Head of caudate nucleus (tissue), 42 donors: ENCODE measurements around the gene PAFAH1B2.
A peak's percentile ranks its signal among the peaks of the same experiment; 100 is the strongest.
"Not testable (repeated sequence)": the region's sequence is repeated elsewhere in the genome, so short reads cannot be mapped to it uniquely, and the experiment has no call there.

ENCODE experiments used
- DNase-seq, 42 donors: peaks; one replicate each; pipeline versions ENCODE4 v3.0.0 to v3.0.0-alpha.2; 2020 to 2021; ENCODE audit warnings: mixed read lengths in 7 of 42
- intact Hi-C: fragments of 100-400 bp; cut with DNase I; formaldehyde crosslinking; loops from one replicate; pipeline ENCODE4 v1.15.0; 2022

The PAFAH1B2 gene

GRCh38 chr11:117195258-117195657 lies 51.2 kb downstream of the PAFAH1B2 start:
- no peak for DNase-seq
- intact Hi-C loops: no loop called here

DNA sequence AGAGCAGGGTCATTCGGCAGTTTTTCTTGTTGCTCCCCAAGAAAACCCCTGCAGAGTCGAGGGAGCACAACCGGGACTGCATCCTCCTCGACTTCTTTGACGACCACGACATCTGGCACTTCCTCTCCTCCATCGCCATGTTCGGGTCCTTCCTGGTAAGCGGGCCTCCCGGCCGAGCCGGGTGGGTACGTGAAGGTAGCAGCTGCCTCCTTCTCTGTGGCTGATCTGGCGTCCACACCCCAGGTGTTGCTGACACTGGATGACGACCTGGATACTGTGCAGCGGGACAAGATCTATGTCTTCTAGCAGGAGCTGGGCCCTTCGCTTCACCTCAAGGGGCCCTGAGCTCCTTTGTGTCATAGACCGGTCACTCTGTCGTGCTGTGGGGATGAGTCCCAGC lies 51.7 kb downstream of the PAFAH1B2 start:
- intact Hi-C loops: no loop called here
- no peak for DNase-seq

DNA sequence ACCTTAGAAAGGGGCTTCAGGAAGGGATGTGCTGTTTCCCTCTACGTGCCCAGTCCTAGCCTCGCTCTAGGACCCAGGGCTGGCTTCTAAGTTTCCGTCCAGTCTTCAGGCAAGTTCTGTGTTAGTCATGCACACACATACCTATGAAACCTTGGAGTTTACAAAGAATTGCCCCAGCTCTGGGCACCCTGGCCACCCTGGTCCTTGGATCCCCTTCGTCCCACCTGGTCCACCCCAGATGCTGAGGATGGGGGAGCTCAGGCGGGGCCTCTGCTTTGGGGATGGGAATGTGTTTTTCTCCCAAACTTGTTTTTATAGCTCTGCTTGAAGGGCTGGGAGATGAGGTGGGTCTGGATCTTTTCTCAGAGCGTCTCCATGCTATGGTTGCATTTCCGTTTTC lies 52.9 kb downstream of the PAFAH1B2 start:
- DNase-seq: no peak
- intact Hi-C loops: no loop called here

GRCh38 chr11:117197516-117198456 lies 53.7 kb downstream of the PAFAH1B2 start:
- DNase-seq: peak in 1 of 42 donors; percentile 5
- intact Hi-C loops: no loop called here

- DNase-seq: no peak
- intact Hi-C loops: no loop called here
These were observed 54.5 kb downstream of the PAFAH1B2 start for GRCh38 chr11:117198613-117199012.

GRCh38 chr11:117199053-117199915 lies 55.2 kb downstream of the PAFAH1B2 start, which contains the start of gene TAGLN:
TSS of gene TAGLN (plus strand) at chr11:117199370. CDS start at chr11:117203014, 3,644 bp downstream.
- intact Hi-C loops: no loop called here
- peak in 41 of 42 donors; percentile 24 to 89 (median 62) for DNase-seq

DNA sequence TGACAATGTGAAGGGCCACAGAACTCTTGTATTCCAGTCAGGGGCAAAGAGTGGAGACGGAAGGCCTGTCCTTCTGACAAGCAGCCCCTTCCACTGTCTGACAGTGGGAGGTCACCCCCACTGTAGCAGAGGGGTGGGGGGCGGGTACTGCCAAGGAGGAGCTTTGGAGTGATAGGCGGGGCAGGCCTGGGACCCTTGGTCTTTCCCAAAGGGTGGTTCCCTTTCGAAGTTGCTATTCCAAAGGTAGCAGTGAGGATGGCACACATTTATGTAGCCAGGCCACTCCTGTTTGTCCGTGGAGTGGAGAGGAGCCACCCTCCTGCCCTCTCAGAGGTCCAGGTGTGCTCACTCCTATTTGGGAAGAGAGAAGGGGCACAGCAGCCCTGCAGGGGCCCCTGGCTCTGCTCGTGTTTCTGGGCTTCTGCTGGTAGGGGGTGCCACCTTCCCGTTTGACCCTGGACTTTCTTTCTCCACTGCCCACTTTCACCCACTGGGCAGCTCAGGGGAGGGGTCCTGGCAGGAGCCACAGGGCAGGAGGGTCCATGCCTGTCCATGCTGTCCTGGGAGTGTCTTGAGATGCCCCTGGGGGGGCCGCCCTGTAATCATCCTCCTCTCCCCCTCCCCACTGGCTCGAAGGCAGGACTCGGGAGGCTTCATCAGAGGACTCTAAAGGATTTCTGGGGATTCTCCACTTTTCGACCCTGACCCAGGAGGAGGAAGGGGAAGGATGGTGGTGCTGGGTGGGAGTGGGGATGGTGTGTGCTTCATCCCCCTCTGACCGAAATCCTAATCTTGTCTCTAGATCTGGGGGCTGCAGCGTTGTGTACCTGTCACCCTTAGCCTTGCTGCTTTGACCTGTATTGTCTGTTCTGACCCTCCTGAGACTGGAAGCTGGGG lies 56.1 kb downstream of the PAFAH1B2 start:
- no peak for DNase-seq

DNA sequence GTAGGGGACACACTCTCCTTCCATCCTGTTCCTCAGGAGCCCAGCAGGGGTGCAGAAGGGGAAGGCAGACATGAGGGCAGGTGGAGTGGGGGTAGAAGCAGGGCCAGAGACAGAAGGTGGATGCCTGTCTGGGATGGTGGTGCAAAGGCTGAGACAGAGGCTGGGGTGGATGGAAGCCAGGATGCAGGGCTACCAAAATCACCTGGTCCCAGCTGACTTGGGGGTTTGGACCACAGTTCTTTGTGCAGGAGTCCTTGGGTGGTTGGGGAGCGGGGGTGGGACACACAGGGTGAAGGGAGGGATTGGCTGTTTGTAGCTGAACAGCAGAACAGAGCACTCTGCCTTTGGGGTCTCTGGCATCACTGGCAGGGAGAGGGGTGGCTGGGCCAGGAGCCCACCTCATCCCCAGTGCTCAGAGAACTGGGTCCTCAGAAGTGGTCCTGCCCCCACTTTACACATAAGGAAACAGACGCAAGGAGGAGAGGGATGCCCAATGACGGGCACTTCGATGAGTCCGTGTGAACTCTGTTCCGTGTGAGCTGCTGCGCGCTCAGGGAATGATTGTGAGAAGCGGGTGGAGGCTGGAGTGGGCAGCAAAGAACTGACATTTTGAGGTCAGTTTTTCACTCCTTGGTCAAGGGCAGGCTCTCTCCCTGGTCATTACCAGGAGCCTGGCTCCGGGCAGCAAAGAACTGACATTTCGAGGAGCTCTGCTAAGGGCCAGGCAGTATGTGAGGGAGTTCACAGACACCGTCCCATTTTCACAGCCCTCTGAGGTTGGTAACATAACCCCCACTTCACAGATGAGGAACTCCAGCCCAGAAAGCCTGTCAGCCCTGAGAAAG lies 56.9 kb downstream of the PAFAH1B2 start:
- intact Hi-C loops: no loop called here
- DNase-seq: no peak

More for the DNA sequence above, 56.1 kb downstream of the PAFAH1B2 start:
- intact Hi-C loops: no loop called here

DNA sequence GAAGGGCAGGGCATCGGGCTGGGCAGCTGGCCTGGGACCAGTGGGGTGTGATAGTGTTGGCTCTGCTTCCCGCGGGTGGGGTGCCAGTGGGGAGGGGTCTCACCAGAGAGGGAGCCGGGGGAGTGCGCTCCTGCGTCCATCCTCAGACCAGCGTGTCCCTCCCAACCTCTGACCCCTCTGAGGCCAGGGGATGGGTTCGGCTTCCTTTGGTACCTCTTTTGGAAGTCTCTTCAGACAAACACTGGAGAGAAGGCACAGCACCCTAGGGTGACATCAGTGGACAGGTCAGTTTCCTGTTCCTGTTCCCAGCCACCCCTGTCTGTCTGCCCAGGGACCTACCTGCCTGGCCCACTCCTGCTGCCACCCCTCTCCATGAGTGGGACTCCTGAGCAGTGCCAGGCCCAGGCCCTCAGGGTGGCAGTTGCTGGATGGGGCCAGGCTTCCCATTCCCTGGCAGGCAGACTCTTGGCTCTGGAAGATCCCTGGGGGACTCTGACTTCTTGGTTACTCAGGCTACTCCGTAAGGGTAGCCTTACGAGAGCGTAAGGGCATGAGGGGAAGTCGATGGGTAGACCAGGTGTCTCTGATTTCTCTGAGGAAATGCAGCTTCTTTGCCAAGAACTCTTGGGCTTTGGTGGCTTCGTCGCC lies 57.7 kb downstream of the PAFAH1B2 start:
- intact Hi-C loops: no loop called here

DNA sequence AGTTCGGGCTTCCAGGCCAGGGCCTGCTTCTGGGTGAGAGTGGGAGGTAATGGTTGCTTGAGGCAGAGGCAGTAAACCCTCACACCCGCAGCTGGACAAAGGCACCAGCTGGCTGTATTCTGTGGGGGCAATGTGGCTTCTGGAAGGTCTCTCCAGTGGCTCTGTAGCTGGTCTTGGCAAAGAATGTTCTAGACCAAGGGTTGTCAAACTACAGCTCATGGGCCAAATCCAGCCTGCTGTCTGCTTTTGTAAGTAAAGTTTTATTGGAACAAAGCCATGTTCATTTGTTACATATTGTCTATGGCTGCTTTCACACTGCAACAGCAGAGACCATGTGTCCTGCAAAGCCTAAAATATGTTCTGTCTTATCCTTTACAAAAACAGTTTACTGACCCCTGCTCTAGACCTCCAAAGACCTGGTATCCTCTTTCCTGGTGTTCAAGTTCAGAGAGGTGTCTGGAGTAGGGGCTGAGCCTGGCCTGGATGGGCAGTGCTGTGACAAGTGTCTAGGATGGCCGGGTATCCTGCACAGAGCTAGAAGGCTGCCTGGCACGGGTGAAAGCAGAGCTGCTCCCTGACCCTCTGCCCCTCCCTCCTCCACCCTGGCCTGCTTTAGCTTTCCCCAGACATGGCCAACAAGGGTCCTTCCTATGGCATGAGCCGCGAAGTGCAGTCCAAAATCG lies 58.4 kb downstream of the PAFAH1B2 start:
- intact Hi-C loops: no loop called here
- no peak for DNase-seq

More for the DNA sequence above, 57.7 kb downstream of the PAFAH1B2 start:
- no peak for DNase-seq

DNA sequence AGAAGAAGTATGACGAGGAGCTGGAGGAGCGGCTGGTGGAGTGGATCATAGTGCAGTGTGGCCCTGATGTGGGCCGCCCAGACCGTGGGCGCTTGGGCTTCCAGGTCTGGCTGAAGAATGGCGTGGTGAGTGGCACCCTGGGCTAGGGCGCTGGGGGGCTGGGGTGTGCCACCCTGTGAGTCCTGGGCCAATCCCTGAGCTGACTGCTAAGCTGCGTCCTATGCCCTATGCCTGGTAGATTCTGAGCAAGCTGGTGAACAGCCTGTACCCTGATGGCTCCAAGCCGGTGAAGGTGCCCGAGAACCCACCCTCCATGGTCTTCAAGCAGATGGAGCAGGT lies 59.0 kb downstream of the PAFAH1B2 start:
- no peak for DNase-seq

DNA sequence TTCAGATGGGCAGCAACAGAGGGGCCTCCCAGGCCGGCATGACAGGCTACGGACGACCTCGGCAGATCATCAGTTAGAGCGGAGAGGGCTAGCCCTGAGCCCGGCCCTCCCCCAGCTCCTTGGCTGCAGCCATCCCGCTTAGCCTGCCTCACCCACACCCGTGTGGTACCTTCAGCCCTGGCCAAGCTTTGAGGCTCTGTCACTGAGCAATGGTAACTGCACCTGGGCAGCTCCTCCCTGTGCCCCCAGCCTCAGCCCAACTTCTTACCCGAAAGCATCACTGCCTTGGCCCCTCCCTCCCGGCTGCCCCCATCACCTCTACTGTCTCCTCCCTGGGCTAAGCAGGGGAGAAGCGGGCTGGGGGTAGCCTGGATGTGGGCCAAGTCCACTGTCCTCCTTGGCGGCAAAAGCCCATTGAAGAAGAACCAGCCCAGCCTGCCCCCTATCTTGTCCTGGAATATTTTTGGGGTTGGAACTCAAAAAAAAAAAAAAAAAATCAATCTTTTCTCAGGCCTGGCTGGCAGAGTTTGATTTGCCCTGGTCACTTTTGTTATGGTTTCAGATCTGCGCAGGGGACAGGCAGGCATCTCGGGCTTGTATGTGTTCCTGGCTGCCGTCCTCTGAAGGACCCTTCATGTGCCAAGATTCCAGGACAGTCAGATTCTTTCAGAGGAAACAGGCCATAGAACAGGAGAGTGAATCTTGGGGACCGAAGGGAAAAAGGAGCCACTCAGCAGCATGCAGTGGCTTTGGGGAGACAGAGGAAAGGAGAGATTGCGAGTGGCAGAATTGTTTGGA lies 60.4 kb downstream of the PAFAH1B2 start:
- DNase-seq: no peak
- intact Hi-C loops: no loop called here

More for the DNA sequence above, 59.0 kb downstream of the PAFAH1B2 start:
- intact Hi-C loops: no loop called here

- no peak for DNase-seq
- intact Hi-C loops: no loop called here
These were observed 61.2 kb downstream of the PAFAH1B2 start for GRCh38 chr11:117205211-117205818.

- DNase-seq, intact Hi-C loops: not testable (repeated sequence)
These were observed 62.0 kb downstream of the PAFAH1B2 start for GRCh38 chr11:117206111-117206510.

GRCh38 chr11:117206859-117207258 lies 62.8 kb downstream of the PAFAH1B2 start:
- intact Hi-C loops, DNase-seq: not testable (repeated sequence)

GRCh38 chr11:117207481-117207880 lies 63.4 kb downstream of the PAFAH1B2 start:
- DNase-seq, intact Hi-C loops: not testable (repeated sequence)
